ENCODE results near the gene FBXW11. TPM values are rescaled to one million over a fixed set of nuclear protein-coding genes. Genes with fewer than 3 reads are reported as not detected.

The FBXW11 gene
- total RNA-seq, 1 donor from 2014 or later: 62.1 TPM

GRCh38 chr5:171966964-171967363 is 39.5 kb downstream of the FBXW11 start:
- Mint-ChIP-seq H3K27me3 (ENCODE audit: low read depth) (no peaks in the 10 kb centered on the region), H3K9me3 (peaks cover 4% of the 10 kb centered on the region), H3K4me1 (peaks cover 21% of the 10 kb centered on the region), H3K36me3 (peaks cover 8% of the 10 kb centered on the region), H3K27ac (no peak overlapping the region), H3K4me3 (no peak overlapping the region)
- TF ChIP-seq CTCF (IDR thresholded peaks at IDR 0.05; ENCODE audit: unreplicated experiment): no peak
- no peak for DNase-seq (ENCODE audit: low spot score in 2 of 2, unreplicated experiment in 2 of 2)

GRCh38 chr5:171966270-171966669 is 40.2 kb downstream of the FBXW11 start:
- DNase-seq (ENCODE audit: low spot score in 2 of 2, unreplicated experiment in 2 of 2): no peak
- no peak for TF ChIP-seq CTCF (IDR thresholded peaks at IDR 0.05; ENCODE audit: unreplicated experiment)
- no peak overlapping the region for H3K4me3 Mint-ChIP-seq
- H3K36me3 Mint-ChIP-seq: peaks cover 8% of the 10 kb centered on the region
- peaks cover 4% of the 10 kb centered on the region for H3K9me3 Mint-ChIP-seq
- no peaks in the 10 kb centered on the region for H3K27me3 Mint-ChIP-seq (ENCODE audit: low read depth)
- peaks cover 21% of the 10 kb centered on the region for H3K4me1 Mint-ChIP-seq
- H3K27ac Mint-ChIP-seq: no peak overlapping the region

GRCh38 chr5:171965745-171966144 is 40.7 kb downstream of the FBXW11 start:
- H3K9me3 Mint-ChIP-seq: peaks cover 4% of the 10 kb centered on the region
- H3K4me1 Mint-ChIP-seq: peaks cover 21% of the 10 kb centered on the region
- H3K36me3 Mint-ChIP-seq: peaks cover 8% of the 10 kb centered on the region
- H3K4me3 Mint-ChIP-seq: no peak overlapping the region
- no peak for TF ChIP-seq CTCF (IDR thresholded peaks at IDR 0.05; ENCODE audit: unreplicated experiment)
- no peak overlapping the region for H3K27ac Mint-ChIP-seq
- DNase-seq (ENCODE audit: low spot score in 2 of 2, unreplicated experiment in 2 of 2): no peak
- no peaks in the 10 kb centered on the region for H3K27me3 Mint-ChIP-seq (ENCODE audit: low read depth)

GRCh38 chr5:171963416-171963815 is 43.0 kb downstream of the FBXW11 start:
- Mint-ChIP-seq H3K27me3 (ENCODE audit: low read depth) (no peaks in the 10 kb centered on the region), H3K27ac (no peak overlapping the region), H3K4me1 (peaks cover 21% of the 10 kb centered on the region), H3K36me3 (no peaks in the 10 kb centered on the region), H3K9me3 (no peaks in the 10 kb centered on the region), H3K4me3 (no peak overlapping the region)
- TF ChIP-seq CTCF (IDR thresholded peaks at IDR 0.05; ENCODE audit: unreplicated experiment): no peak
- no peak for DNase-seq (ENCODE audit: low spot score in 2 of 2, unreplicated experiment in 2 of 2)

GRCh38 chr5:171961117-171961516 is 45.3 kb downstream of the FBXW11 start:
- Mint-ChIP-seq H3K9me3 (no peaks in the 10 kb centered on the region), H3K4me1 (peaks cover 27% of the 10 kb centered on the region), H3K4me3 (no peak overlapping the region), H3K27ac (no peak overlapping the region), H3K36me3 (no peaks in the 10 kb centered on the region), H3K27me3 (ENCODE audit: low read depth) (no peaks in the 10 kb centered on the region)
- no peak for DNase-seq (ENCODE audit: low spot score in 2 of 2, unreplicated experiment in 2 of 2)
- TF ChIP-seq CTCF (IDR thresholded peaks at IDR 0.05; ENCODE audit: unreplicated experiment): no peak
